Central memory CD8-positive, alpha-beta T cell (primary cell): ENCODE results near the gene NRXN3.

Experiments used
- ATAC-seq: fragments of 150-1000 bp; cut with Tn5 transposase; replicated peaks from 2 replicates; pipeline ENCODE4 v1.10.0; 2022; ENCODE audit warnings: mild to moderate bottlenecking, moderate FRiP score, moderate number of reproducible peaks; ENCODE audit not compliant: poor library complexity, severe bottlenecking; ENCODE audit errors: extremely low read depth
- DNase-seq, 2 donors: peaks; one replicate each; pipeline ENCODE4 v3.0.0; 2021; ENCODE audit warnings: low spot score in 2 of 2
- H3K27ac Mint-ChIP-seq: one replicate; pipeline ENCODE4 v1.8.0; 2022; ENCODE audit warnings: low read depth, mild to moderate bottlenecking, moderate library complexity, mixed read lengths
- H3K27me3 Mint-ChIP-seq: one replicate; pipeline ENCODE4 v1.8.0; 2022; ENCODE audit warnings: mixed read lengths
- H3K36me3 Mint-ChIP-seq: one replicate; pipeline ENCODE4 v1.8.0; 2022; ENCODE audit warnings: mild to moderate bottlenecking, moderate library complexity, mixed read lengths; ENCODE audit not compliant: insufficient read depth
- H3K4me1 Mint-ChIP-seq: one replicate; pipeline ENCODE4 v1.8.0; 2022; ENCODE audit warnings: mixed read lengths
- H3K4me3 Mint-ChIP-seq: one replicate; pipeline ENCODE4 v1.8.0; 2022; ENCODE audit warnings: mild to moderate bottlenecking, moderate library complexity, mixed read lengths
- H3K9me3 Mint-ChIP-seq: one replicate; pipeline ENCODE4 v1.8.0; 2022; ENCODE audit warnings: mixed read lengths

Gene NRXN3

GRCh38 chr14:78152201-78153063 lies 17.7 kb upstream of the NRXN3 start:
- Mint-ChIP-seq H3K4me3 (no peak overlapping the region), H3K27me3 (peaks cover 27% of the 10 kb centered on the region), H3K4me1 (no peaks in the 10 kb centered on the region), H3K9me3 (peaks cover 4% of the 10 kb centered on the region), H3K27ac (no peak overlapping the region), H3K36me3 (no peaks in the 10 kb centered on the region)
- no peak for ATAC-seq
- no peak for DNase-seq

- H3K27ac Mint-ChIP-seq, result no peak overlapping the region
- peaks cover 4% of the 10 kb centered on the region for H3K9me3 Mint-ChIP-seq
- H3K4me3 Mint-ChIP-seq, result no peak overlapping the region
- no peaks in the 10 kb centered on the region for H3K36me3 Mint-ChIP-seq
- peaks cover 27% of the 10 kb centered on the region for H3K27me3 Mint-ChIP-seq
- DNase-seq (no peak), ATAC-seq (no peak)
- no peaks in the 10 kb centered on the region for H3K4me1 Mint-ChIP-seq
These were observed 17.2 kb upstream of the NRXN3 start for GRCh38 chr14:78153064-78153341.

- Mint-ChIP-seq H3K4me1 (no peaks in the 10 kb centered on the region), H3K4me3 (no peak overlapping the region), H3K9me3 (peaks cover 4% of the 10 kb centered on the region), H3K36me3 (no peaks in the 10 kb centered on the region), H3K27me3 (peaks cover 27% of the 10 kb centered on the region), H3K27ac (no peak overlapping the region)
- ATAC-seq (no peak), DNase-seq (no peak)
These were observed 15.3 kb upstream of the NRXN3 start for GRCh38 chr14:78154827-78155226.

DNA sequence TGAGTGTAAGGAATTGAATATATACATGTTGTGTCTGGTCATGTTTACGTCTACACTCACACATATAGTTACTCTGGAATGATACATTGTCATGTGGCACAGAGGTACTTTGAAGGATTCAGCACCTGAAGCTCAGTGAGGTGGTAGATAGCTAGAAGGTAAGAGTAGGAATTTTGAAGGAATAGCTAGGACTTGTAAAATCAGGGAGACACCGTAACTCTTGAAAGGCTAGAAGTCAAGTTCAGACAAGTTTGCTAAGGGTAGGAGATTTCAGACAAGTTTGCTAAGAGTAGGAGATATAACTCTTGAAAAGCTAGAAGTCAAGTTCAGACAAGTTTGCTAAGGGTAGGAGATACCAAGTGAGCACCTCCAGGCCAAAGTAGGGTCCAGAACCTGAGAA lies 14.0 kb upstream of the NRXN3 start:
- DNase-seq, result no peak
- Mint-ChIP-seq H3K4me1 (no peaks in the 10 kb centered on the region), H3K9me3 (peaks cover 4% of the 10 kb centered on the region), H3K27ac (no peak overlapping the region), H3K36me3 (no peaks in the 10 kb centered on the region), H3K27me3 (peaks cover 15% of the 10 kb centered on the region), H3K4me3 (no peak overlapping the region)
- no peak for ATAC-seq

DNA sequence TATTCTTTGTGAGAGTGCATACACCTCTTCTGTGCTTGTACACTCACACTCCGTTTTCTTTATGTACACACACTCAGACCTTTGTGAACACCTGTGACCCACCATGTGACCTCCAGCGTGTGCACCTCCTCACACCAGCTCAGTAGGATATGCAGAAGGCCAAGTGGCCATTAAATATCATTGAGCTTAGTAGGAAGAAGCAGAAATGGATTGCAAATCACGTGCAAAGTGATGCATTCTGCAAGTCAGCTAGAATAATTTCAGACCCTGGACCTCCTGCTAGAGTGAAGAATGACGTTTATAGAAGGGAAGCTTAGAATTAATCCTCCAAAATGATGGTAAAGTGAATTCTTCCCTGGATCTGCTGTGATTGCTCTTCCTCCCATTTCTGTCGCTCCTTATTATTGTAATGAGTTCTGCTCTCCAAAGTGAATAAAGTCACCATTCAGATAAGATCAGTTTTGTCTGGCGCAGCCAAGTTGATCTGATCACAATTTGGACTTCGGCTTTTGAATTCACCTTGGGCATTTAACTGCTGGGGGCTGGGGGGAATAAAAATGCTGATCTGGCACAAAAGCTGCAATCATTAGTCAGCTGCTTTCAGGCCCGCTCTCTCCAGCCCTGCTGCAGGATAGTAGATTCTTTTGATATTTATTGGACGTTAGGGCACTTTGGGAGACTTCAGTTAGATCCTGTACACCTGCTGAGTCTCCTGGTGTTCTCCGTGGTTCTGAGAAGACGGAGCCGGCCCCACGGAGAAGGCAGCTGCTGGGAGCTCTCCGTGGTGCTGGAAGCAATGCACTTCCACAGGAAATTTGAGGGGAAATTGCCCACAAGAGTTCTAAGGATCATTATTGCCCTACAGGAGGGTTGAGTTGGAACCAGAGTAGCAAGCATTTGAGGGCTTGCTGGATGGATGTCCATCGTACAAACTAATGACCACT lies 12.4 kb upstream of the NRXN3 start:
- Mint-ChIP-seq H3K9me3 (peaks cover 4% of the 10 kb centered on the region), H3K4me3 (no peak overlapping the region), H3K27me3 (peaks cover 29% of the 10 kb centered on the region), H3K36me3 (no peaks in the 10 kb centered on the region), H3K4me1 (no peaks in the 10 kb centered on the region), H3K27ac (no peak overlapping the region)
- DNase-seq (no peak), ATAC-seq (no peak)

DNA sequence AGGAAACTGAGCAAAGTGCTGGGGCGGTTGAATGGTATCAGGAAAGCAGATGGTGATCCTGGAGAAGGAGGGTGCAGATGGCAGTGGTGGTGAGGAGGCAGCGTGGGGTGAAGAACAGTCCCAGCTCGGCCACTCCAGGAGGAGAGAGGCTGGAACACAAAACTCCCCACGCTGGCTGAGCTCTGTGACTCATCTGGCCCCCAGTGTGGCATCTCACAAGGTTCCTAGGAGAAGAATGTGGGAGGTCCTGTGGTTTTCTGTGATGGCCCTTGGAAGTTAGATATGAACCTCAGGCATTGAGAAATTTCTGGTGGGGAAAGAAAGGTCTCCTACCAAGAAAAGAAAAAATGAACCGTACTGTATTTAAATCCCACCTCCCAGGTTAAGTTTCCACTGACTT lies 8.0 kb upstream of the NRXN3 start:
- no peaks in the 10 kb centered on the region for H3K4me1 Mint-ChIP-seq
- no peak overlapping the region for H3K4me3 Mint-ChIP-seq
- H3K27me3 Mint-ChIP-seq, result peaks cover 17% of the 10 kb centered on the region
- DNase-seq (no peak), ATAC-seq (no peak)
- no peaks in the 10 kb centered on the region for H3K9me3 Mint-ChIP-seq
- H3K36me3 Mint-ChIP-seq, result no peaks in the 10 kb centered on the region
- H3K27ac Mint-ChIP-seq, result no peak overlapping the region

- ATAC-seq, result no peak
- Mint-ChIP-seq H3K9me3 (no peaks in the 10 kb centered on the region), H3K36me3 (no peaks in the 10 kb centered on the region), H3K4me1 (no peaks in the 10 kb centered on the region), H3K27ac (no peak overlapping the region), H3K4me3 (no peak overlapping the region), H3K27me3 (peaks cover 17% of the 10 kb centered on the region)
- DNase-seq, result no peak
These were observed 5.8 kb upstream of the NRXN3 start for GRCh38 chr14:78164226-78164853.

DNA sequence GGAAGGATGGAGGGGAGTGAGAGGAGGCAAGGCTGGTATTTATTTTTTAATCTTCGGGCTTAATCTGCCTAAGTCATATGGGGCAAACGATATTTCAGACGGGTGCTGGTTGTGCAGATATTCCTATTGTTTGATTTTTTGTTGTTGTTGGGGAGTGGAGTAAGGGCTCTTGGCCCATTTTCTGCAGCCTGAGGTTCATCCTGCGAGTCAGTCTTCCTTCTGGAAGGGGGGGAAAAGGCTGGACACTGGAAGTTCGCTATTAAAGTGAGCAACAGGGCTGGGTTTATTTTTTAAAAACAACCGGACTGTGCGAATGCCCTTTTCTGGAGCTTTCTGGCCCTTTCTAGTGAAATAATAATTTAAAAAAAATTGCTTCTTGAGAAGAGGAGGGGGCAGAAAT lies 2.3 kb downstream of the NRXN3 start:
- H3K27me3 Mint-ChIP-seq, result no peaks in the 10 kb centered on the region
- H3K27ac Mint-ChIP-seq, result no peak overlapping the region
- DNase-seq (no peak), ATAC-seq (no peak)
- no peaks in the 10 kb centered on the region for H3K36me3 Mint-ChIP-seq
- no peak overlapping the region for H3K4me3 Mint-ChIP-seq
- peaks cover 17% of the 10 kb centered on the region for H3K9me3 Mint-ChIP-seq
- H3K4me1 Mint-ChIP-seq, result no peaks in the 10 kb centered on the region

- H3K4me3 Mint-ChIP-seq, result no peak overlapping the region
- H3K9me3 Mint-ChIP-seq, result peaks cover 17% of the 10 kb centered on the region
- no peak overlapping the region for H3K27ac Mint-ChIP-seq
- ATAC-seq, result no peak
- no peak for DNase-seq
- no peaks in the 10 kb centered on the region for H3K4me1 Mint-ChIP-seq
- no peaks in the 10 kb centered on the region for H3K27me3 Mint-ChIP-seq
- H3K36me3 Mint-ChIP-seq, result no peaks in the 10 kb centered on the region
These were observed 3.3 kb downstream of the NRXN3 start for GRCh38 chr14:78173346-78174035.

- Mint-ChIP-seq H3K4me1 (no peaks in the 10 kb centered on the region), H3K27me3 (no peaks in the 10 kb centered on the region), H3K36me3 (no peaks in the 10 kb centered on the region), H3K27ac (no peak overlapping the region), H3K4me3 (no peak overlapping the region), H3K9me3 (peaks cover 17% of the 10 kb centered on the region)
- ATAC-seq, result no peak
- no peak for DNase-seq
These were observed 5.2 kb downstream of the NRXN3 start for GRCh38 chr14:78175412-78175811.

DNA sequence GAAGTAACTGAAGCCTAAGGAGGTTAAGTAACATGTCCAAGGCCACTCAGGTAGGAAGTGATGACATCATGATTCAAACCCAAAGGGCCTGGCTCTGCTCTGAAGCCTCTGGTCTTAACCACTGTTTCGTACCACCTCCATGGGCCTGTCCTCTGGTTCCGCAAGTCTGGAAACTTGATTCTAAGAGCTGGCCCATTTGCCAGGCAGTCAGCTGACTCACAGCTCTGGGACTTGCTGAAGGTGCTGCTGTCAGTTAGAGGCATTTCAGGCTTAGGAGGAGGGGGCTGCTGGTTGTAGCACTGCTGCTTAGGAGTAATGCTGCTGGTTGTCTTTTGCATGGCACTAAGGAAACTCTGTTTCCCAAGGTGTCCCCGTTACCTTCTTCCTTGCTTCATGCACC lies 7.9 kb downstream of the NRXN3 start:
- H3K4me3 Mint-ChIP-seq, result no peak overlapping the region
- DNase-seq (no peak), ATAC-seq (no peak)
- H3K36me3 Mint-ChIP-seq, result no peaks in the 10 kb centered on the region
- H3K27ac Mint-ChIP-seq, result no peak overlapping the region
- H3K4me1 Mint-ChIP-seq, result no peaks in the 10 kb centered on the region
- H3K9me3 Mint-ChIP-seq, result peaks cover 12% of the 10 kb centered on the region
- no peaks in the 10 kb centered on the region for H3K27me3 Mint-ChIP-seq

- Mint-ChIP-seq H3K4me3 (no peak overlapping the region), H3K27me3 (no peaks in the 10 kb centered on the region), H3K36me3 (no peaks in the 10 kb centered on the region), H3K9me3 (peaks cover 5% of the 10 kb centered on the region), H3K4me1 (no peaks in the 10 kb centered on the region), H3K27ac (no peak overlapping the region)
- ATAC-seq (no peak), DNase-seq (no peak)
These were observed 8.8 kb downstream of the NRXN3 start for GRCh38 chr14:78178971-78179370.
